Measurements from ENCODE around the gene SMU1.
A peak's percentile ranks its signal among the peaks of the same experiment; 100 is the strongest.
"Not testable (repeated sequence)": the region's sequence is repeated elsewhere in the genome, so short reads cannot be mapped to it uniquely, and the experiment has no call there.

The SMU1 gene

DNA sequence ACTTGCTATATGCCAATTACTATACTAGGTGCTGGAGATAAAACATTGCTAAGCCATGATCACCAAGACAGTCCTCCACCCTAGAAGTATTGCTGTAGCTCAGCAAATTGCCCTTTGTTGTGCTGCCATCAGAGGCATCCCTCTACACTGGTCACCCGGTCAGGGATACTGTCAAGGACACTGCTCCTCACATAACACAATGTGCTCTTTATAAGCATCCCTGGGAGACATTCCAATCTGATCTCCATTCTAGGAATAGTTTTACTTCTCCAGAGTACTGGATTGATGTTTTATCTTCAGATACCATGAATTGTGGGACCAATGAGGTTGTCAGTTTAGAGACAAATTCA lies 61.8 kb downstream of the SMU1 start:
- H3K27me3 ChIP-seq (replicated peaks; ENCODE audit: control insufficient read depth, insufficient read depth, low read length, poor library complexity, severe bottlenecking), result no peaks in the 10 kb centered on the region
- H3K4me3 ChIP-seq (ENCODE audit: insufficient read depth, low read depth, low read length, poor library complexity, severe bottlenecking), result no peak overlapping the region
- DNase-seq, result no peak
- H3K9me3 ChIP-seq (ENCODE audit: control insufficient read depth, low read length), result no peaks in the 10 kb centered on the region
- peaks cover 3% of the 10 kb centered on the region for H3K36me3 ChIP-seq (ENCODE audit: control insufficient read depth, insufficient read depth, low read length)
- no peaks in the 10 kb centered on the region for H3K4me1 ChIP-seq (ENCODE audit: control insufficient read depth, insufficient read depth, low read length, poor library complexity, severe bottlenecking)
- no peak overlapping the region for H3K27ac ChIP-seq (ENCODE audit: insufficient read depth, low read length, poor library complexity, severe bottlenecking)

DNA sequence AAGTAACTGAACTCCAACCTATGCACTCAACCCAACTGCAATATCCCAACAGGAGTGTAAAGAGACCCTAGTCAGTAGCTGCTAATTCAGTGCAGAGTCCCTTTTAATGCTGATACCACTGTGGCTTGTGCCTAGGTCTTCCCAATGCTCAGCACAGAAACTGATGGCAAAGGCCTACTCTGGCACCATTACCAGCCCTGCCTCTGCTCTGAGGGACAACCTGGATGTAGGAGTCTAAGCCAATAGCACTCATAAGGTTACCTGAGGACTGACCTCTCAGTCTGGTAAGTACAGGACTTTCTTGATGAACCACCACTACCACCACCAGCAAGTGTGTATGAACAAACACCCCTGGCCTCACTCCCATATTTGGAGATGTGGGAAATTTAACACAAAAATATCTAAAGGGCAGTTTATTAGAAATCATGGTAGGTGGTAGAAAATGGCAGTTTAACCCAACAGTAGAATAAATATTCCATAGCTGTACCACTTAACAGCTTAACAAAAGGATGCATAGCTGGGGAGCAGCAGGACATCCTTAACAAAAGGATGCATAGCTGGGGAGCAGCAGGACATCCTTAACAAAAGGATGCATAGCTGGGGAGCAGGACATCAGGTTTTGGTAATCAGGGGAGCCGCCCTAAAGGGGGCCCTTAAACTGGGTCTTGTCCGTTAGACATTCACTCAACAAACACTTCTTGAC lies 62.4 kb downstream of the SMU1 start:
- no peaks in the 10 kb centered on the region for H3K9me3 ChIP-seq (ENCODE audit: control insufficient read depth, low read length)
- no peak for DNase-seq
- no peaks in the 10 kb centered on the region for H3K4me1 ChIP-seq (ENCODE audit: control insufficient read depth, insufficient read depth, low read length, poor library complexity, severe bottlenecking)
- H3K27me3 ChIP-seq (replicated peaks; ENCODE audit: control insufficient read depth, insufficient read depth, low read length, poor library complexity, severe bottlenecking), result no peaks in the 10 kb centered on the region
- H3K4me3 ChIP-seq (ENCODE audit: insufficient read depth, low read depth, low read length, poor library complexity, severe bottlenecking), result no peak overlapping the region
- H3K27ac ChIP-seq (ENCODE audit: insufficient read depth, low read length, poor library complexity, severe bottlenecking), result no peak overlapping the region
- no peaks in the 10 kb centered on the region for H3K36me3 ChIP-seq (ENCODE audit: control insufficient read depth, insufficient read depth, low read length)

DNA sequence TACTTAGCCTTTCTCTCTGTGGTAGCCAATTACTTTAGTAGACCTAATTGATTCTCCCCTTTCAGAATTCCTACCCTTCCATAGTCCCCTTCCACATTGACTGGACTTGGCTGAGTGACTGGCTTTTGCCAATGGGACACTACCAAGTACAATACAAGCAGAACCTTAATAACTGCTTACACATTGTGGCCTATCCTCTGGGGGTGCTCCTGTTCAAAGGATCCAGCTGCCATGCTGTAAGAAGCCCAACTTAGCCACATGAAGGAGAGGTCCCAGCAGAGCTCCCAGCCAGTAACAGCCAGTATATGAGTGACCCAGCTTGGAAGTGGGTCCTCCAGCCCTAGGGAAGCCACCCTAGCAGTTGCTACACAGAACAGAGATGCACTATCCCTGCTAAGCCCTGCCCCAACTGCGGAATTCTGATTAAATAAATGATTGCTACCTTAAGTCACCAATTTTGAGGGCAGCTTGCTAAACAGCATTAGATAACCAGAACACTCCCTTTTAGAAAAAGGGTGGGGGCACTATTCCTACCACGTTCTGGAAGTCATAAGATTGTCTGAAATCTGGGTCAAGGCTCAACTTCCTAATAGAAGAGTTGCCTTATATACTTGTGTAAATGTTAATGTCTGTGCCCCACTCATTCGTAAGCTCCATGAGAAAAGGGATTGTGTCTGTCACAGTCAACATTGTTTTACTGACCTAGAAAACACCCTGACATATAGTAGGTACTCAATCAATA lies 64.0 kb downstream of the SMU1 start:
- Histone ChIP-seq H3K27me3 (replicated peaks; ENCODE audit: control insufficient read depth, insufficient read depth, low read length, poor library complexity, severe bottlenecking) (no peaks in the 10 kb centered on the region), H3K36me3 (ENCODE audit: control insufficient read depth, insufficient read depth, low read length) (no peaks in the 10 kb centered on the region), H3K4me1 (ENCODE audit: control insufficient read depth, insufficient read depth, low read length, poor library complexity, severe bottlenecking) (no peaks in the 10 kb centered on the region), H3K9me3 (ENCODE audit: control insufficient read depth, low read length) (no peaks in the 10 kb centered on the region), H3K27ac (ENCODE audit: insufficient read depth, low read length, poor library complexity, severe bottlenecking) (no peak overlapping the region), H3K4me3 (ENCODE audit: insufficient read depth, low read depth, low read length, poor library complexity, severe bottlenecking) (no peak overlapping the region)
- DNase-seq, result no peak

DNA sequence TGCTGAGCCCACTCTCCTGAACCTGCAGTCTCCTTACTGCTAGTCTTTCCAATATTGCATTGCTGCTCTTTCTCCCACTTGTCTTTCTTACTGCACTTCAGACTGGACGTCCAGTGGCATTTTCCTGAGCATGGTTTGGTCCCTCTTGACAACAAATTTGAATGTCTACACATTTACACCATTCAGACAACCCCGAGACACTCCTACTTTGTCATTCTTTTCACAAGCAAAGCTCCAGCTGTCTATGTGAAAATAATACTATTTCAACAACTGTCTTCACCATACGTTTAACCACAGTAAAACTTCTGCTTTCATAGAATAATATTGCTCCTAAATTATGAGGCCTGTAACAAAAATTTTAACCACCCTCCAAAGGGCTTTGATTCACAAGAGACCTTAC lies 64.6 kb downstream of the SMU1 start:
- no peaks in the 10 kb centered on the region for H3K4me1 ChIP-seq (ENCODE audit: control insufficient read depth, insufficient read depth, low read length, poor library complexity, severe bottlenecking)
- H3K36me3 ChIP-seq (ENCODE audit: control insufficient read depth, insufficient read depth, low read length), result no peaks in the 10 kb centered on the region
- H3K27ac ChIP-seq (ENCODE audit: insufficient read depth, low read length, poor library complexity, severe bottlenecking), result no peak overlapping the region
- no peak for DNase-seq
- H3K4me3 ChIP-seq (ENCODE audit: insufficient read depth, low read depth, low read length, poor library complexity, severe bottlenecking), result no peak overlapping the region
- no peaks in the 10 kb centered on the region for H3K27me3 ChIP-seq (replicated peaks; ENCODE audit: control insufficient read depth, insufficient read depth, low read length, poor library complexity, severe bottlenecking)
- H3K9me3 ChIP-seq (ENCODE audit: control insufficient read depth, low read length), result no peaks in the 10 kb centered on the region

DNA sequence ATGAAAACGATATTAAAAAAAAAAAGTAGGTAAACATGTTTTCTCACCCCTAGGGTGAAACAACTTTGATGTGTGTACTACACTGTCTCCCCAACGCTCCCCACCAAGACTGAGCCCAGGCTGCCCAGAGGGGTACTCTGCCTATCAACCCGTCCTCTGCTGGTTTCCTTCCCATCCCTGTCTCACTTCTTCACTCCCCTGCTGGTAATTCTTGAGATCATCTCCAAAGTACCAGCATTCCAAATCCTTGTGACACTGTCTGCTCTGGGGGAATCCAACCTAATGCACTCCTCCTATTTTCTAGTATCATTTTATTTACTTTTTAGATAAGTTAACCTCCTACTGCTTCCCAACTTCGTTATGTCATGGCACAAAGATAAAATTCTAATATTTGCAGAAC lies 68.7 kb downstream of the SMU1 start:
- Histone ChIP-seq H3K27me3 (replicated peaks; ENCODE audit: control insufficient read depth, insufficient read depth, low read length, poor library complexity, severe bottlenecking) (no peaks in the 10 kb centered on the region), H3K4me3 (ENCODE audit: insufficient read depth, low read depth, low read length, poor library complexity, severe bottlenecking) (no peak overlapping the region), H3K27ac (ENCODE audit: insufficient read depth, low read length, poor library complexity, severe bottlenecking) (no peak overlapping the region), H3K4me1 (ENCODE audit: control insufficient read depth, insufficient read depth, low read length, poor library complexity, severe bottlenecking) (no peaks in the 10 kb centered on the region), H3K36me3 (ENCODE audit: control insufficient read depth, insufficient read depth, low read length) (no peaks in the 10 kb centered on the region), H3K9me3 (ENCODE audit: control insufficient read depth, low read length) (no peaks in the 10 kb centered on the region)
- no peak for DNase-seq

DNA sequence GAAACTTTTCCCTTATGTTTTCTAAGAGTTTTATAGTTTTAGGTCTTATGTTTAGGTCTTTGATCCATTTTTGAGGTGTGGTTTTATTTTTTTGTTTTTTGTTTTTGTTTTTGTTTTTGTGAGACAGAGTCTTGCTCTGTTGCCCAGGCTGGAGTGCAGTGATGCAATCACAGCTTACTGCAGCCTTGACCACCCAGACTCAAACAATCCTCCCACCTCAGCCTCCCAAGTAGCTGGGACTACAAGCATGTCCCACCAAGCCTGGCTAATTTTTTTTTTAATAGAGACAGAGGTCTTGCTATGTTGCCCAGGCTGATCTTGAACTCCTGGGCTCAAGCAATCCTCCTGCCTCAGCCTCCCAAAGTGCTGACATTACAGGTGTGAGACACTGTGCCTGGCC lies 71.1 kb downstream of the SMU1 start:
- not testable (repeated sequence) for H3K4me1 ChIP-seq (ENCODE audit: control insufficient read depth, insufficient read depth, low read length, poor library complexity, severe bottlenecking); H3K36me3 ChIP-seq (ENCODE audit: control insufficient read depth, insufficient read depth, low read length); H3K9me3 ChIP-seq (ENCODE audit: control insufficient read depth, low read length); H3K27ac ChIP-seq (ENCODE audit: insufficient read depth, low read length, poor library complexity, severe bottlenecking); H3K4me3 ChIP-seq (ENCODE audit: insufficient read depth, low read depth, low read length, poor library complexity, severe bottlenecking); DNase-seq; H3K27me3 ChIP-seq (replicated peaks; ENCODE audit: control insufficient read depth, insufficient read depth, low read length, poor library complexity, severe bottlenecking)

DNA sequence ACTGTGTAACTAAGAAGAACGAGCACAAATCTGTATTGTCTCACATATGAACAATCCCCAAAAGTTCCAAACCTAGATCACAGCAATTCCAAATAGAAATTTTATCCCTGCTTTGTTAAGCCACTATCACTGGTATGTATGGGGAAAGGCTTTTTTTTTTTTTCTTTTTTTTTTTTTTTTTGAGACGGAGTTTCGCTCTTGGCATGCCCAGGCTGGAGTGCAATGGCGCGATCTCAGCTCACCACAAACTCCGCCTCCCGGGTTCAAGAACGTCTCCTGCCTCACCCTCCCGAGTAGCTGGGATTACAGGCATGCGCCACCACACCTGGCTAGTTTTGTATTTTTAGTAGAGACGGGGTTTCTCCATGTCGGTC lies 75.8 kb downstream of the SMU1 start:
- H3K36me3 ChIP-seq (ENCODE audit: control insufficient read depth, insufficient read depth, low read length), result peaks cover 13% of the 10 kb centered on the region
- H3K27ac ChIP-seq (ENCODE audit: insufficient read depth, low read length, poor library complexity, severe bottlenecking), result peak overlapping the region; percentile 90
- peak overlapping the region; percentile 76 for H3K4me3 ChIP-seq (ENCODE audit: insufficient read depth, low read depth, low read length, poor library complexity, severe bottlenecking)
- H3K9me3 ChIP-seq (ENCODE audit: control insufficient read depth, low read length); H3K27me3 ChIP-seq (replicated peaks; ENCODE audit: control insufficient read depth, insufficient read depth, low read length, poor library complexity, severe bottlenecking); H3K4me1 ChIP-seq (ENCODE audit: control insufficient read depth, insufficient read depth, low read length, poor library complexity, severe bottlenecking): not testable (repeated sequence)
- DNase-seq, result peak in 1 of 3 donors; percentile 12

DNA sequence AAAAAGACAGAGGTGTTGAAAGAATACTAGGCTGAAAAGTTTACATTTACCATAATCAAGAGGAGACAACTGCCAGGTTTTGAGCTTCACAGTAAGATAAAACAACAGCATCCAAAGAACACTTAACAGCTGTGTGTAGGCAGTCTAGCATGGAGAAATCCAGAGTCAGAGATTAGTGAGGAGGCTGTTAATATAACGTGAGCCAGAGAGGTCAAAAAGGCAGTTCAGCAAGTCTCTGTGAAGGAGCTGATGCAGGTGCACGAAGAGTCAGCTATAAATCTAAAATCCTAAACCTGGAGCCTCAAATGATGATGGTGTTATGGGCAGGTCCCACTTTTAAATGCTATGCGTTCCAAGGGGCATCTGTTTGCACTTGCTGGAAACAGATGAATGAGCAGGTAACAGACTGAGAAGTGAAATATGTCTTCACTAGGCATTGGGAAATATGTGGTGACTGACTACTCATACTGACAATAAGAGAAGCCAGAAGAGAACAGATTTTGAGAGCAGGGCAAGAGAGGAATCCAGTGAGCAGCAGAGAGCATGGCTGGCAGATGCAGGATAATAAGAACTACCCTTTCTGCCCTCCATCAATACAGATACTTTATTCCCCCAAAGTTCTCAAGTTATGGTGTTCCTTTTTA lies 83.8 kb downstream of the SMU1 start:
- DNase-seq, result no peak
- Histone ChIP-seq H3K9me3 (ENCODE audit: control insufficient read depth, low read length) (no peaks in the 10 kb centered on the region), H3K4me3 (ENCODE audit: insufficient read depth, low read depth, low read length, poor library complexity, severe bottlenecking) (no peak overlapping the region), H3K27me3 (replicated peaks; ENCODE audit: control insufficient read depth, insufficient read depth, low read length, poor library complexity, severe bottlenecking) (no peaks in the 10 kb centered on the region), H3K36me3 (ENCODE audit: control insufficient read depth, insufficient read depth, low read length) (peaks cover 37% of the 10 kb centered on the region), H3K4me1 (ENCODE audit: control insufficient read depth, insufficient read depth, low read length, poor library complexity, severe bottlenecking) (no peaks in the 10 kb centered on the region), H3K27ac (ENCODE audit: insufficient read depth, low read length, poor library complexity, severe bottlenecking) (no peak overlapping the region)

DNA sequence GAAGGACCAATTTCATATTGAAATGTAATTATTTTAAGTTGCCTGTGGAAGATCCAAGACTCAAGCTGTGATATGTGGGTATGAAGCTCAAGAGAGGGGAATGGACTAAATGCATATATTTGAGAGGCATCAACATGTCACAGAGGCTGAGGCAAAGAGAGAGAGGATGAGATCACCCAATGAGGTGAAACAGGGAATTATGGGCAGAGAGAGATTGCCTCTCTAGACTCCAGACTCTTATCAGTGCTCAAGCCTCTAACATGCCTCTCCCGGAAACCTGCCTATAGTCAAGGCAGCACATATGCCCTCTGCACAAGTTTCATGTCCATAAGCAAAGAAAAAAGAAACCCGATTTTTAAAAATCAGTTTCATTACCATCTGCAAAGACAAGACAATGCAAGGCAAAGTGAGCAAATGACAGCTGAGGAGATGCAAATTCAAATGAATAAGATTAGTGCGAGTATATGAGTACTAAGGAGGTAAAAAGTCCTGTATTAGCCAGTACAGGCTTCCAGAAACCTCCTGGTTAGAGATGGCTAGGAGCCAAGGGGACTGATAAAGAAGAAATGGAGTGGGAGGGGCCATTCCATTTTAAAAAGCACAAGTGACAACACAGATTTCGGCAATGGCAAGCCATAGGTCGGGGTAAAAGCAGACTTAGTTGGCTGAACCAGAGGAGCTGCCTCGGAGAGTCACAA lies 84.4 kb downstream of the SMU1 start:
- Histone ChIP-seq H3K9me3 (ENCODE audit: control insufficient read depth, low read length) (no peaks in the 10 kb centered on the region), H3K27ac (ENCODE audit: insufficient read depth, low read length, poor library complexity, severe bottlenecking) (no peak overlapping the region), H3K4me1 (ENCODE audit: control insufficient read depth, insufficient read depth, low read length, poor library complexity, severe bottlenecking) (no peaks in the 10 kb centered on the region), H3K36me3 (ENCODE audit: control insufficient read depth, insufficient read depth, low read length) (peaks cover 40% of the 10 kb centered on the region), H3K4me3 (ENCODE audit: insufficient read depth, low read depth, low read length, poor library complexity, severe bottlenecking) (no peak overlapping the region), H3K27me3 (replicated peaks; ENCODE audit: control insufficient read depth, insufficient read depth, low read length, poor library complexity, severe bottlenecking) (no peaks in the 10 kb centered on the region)
- DNase-seq, result no peak

All from effector memory CD4-positive, alpha-beta T cell (primary cell).